Epithelial cell of prostate (primary cell): ENCODE data around the gene SULT2B1.

Experiments used
- DNase-seq: peaks from one replicate; pipeline ENCODE4 v3.0.0-alpha.2; 2011; ENCODE audit warnings: low read depth, low spot score
- H3K27ac ChIP-seq: fragments of 450-650 bp; 2 replicates; pipeline ENCODE4 v1.5.1; 2017; ENCODE audit warnings: mild to moderate bottlenecking

SULT2B1 gene

GRCh38 chr19:48616491-48617056, 64.6 kb downstream of the SULT2B1 start:
- peak overlapping the region; percentile 85 for H3K27ac ChIP-seq
- no peak for DNase-seq

DNA sequence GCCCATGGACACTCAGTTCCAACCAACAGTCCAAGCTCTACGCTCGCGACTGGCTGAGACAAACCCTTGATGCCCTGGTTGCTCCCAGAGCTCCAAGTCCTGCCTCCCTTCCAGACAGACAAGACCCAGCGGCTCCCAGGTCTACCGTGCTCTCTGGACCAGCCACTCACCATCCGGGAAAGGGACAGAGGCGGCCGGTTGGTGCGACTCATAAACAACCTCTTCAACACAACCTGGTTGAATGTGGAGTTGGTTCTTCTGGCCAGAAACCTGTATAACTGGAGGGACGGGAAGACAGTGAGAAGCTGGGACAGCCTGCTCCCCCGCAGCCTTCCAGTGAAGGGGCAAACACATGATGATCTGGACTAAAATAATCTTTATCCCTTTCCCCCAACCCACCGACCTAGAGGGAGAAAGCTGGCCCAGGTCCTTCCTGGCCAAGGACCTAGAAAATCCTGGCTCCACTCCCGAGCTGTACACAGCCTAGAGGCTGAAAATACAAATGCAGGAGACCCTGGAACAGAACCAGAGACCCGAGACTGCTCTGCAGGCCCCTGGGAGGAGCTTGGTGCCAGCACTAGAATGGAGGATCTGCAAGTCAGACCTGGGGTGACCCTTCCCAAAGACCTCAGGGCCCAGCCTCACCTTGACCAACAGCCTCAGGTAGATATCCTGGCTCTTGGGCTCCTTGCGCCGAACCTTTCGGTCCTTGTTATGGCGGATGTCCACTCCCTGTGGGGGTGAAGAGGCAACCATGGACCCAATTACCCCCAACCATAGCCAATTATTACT, 65.4 kb downstream of the SULT2B1 start:
- DNase-seq, result no peak
- H3K27ac ChIP-seq, result peak overlapping the region; percentile 85

DNA sequence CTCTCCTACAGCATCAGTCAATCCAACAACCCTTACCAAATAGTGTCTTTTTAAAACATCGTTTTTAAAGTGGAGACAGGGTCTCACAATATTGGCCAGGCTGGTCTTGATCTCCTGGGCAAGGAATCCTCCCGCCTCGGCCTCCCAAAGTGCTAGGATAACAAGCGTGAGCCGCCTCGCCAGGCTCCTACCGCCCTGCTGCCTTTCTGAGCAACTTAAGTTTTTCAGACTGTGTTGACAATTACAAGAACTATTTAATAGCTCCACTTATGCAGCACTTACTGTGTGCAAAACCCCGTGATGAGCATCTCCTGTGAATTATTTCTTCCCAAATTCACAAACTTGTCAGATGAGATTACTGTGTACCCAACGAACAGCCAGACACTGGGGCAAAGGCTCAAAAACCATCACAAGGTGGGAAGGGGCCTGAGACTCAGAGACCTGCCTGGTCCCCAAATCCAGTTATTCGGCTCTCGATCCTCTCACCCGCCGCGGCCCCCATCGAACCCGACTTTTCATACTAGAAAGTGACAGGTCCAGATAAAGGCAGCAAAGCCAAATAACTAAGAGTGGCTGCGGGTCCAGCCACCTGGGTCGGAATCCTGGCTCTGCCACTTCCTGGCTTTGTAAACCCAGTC, 66.4 kb downstream of the SULT2B1 start:
- peak overlapping the region; percentile 85 for H3K27ac ChIP-seq
- DNase-seq, result no peak

GRCh38 chr19:48618916-48619691, 67.1 kb downstream of the SULT2B1 start, which contains the start of the genes RPL18 and SPHK2:
TSS of gene RPL18 (minus strand) at chr19:48619178. CDS start at chr19:48619143, 35 bp downstream.
TSS of gene SPHK2 (plus strand) at chr19:48619506. CDS start at chr19:48620515, 1,009 bp downstream.
- H3K27ac ChIP-seq, result peak within 1 kb of the TSS; percentile 85
- DNase-seq, result peak; percentile 97

DNA sequence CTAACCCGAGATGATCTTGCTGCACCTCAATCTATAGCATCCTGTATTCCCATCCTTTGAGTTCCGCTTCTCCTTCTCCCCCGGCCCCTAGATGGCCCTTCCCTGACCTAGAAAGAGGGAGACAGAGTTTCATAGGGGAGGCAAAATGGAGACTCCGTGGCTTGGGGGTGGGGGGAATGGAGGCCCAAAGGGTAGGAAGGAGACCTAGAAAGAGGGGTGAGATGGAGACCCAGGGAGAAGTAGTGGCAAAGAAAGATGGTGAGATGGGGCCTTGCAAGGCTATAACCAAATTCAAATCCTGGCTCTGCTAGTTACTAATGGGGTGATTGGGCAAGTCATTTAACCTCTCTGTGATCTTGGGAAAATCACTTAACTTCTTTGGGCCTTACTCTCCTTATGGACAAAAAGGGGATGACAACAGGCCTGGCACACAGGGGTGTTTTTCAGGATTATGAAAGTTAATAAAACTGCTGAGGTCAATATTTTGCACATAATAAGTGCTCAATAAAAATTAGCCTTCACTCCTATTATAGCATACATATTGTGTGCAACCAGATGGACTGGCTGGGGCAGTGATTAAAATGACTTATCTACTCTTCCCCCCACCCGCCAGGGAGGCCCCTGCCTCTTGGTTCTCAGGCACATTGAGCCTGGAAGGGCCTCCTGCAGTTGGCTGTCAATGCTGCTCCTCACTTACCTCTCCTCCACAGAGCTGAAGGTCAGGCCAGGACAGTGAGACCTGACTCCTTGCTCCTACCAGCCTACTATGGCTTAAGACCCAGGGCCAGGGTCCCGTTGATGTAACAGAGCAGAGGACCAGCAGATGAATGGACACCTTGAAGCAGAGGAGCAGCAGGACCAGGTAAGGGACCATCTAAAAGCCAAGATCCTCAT, 68.0 kb downstream of the SULT2B1 start:
- H3K27ac ChIP-seq, result peak overlapping the region; percentile 85
- DNase-seq, result no peak

- peak overlapping the region; percentile 41 for H3K27ac ChIP-seq
- no peak for DNase-seq
Observed at GRCh38 chr19:48623556-48624066, 71.6 kb downstream of the SULT2B1 start.

DNA sequence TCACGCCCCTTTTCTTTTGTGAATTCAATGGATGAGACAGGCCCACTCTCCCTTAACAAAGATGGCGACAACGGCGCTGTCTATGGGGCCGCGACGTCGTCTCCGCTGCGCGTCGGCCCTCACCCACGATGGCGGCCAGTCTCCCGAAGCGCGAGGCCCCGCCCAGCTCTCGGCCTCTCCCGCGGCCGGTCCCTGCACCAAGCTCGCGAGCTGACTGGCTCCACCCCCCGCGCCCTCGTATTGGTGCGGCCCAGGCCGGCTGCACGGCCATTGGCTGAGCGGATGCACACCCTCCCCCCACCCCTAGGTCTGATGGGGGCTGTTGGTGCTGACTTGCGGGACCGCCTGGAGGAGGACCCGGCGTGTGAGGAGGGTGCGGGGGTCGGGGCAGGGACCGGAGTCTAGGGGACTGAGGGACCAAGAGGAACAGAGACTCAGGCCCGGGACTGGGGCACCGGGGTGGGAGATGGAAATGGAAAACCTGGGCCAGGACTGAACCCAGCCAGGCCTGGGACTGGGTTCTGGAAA, 72.2 kb downstream of the SULT2B1 start:
- H3K27ac ChIP-seq, result peak overlapping the region; percentile 41

DNA sequence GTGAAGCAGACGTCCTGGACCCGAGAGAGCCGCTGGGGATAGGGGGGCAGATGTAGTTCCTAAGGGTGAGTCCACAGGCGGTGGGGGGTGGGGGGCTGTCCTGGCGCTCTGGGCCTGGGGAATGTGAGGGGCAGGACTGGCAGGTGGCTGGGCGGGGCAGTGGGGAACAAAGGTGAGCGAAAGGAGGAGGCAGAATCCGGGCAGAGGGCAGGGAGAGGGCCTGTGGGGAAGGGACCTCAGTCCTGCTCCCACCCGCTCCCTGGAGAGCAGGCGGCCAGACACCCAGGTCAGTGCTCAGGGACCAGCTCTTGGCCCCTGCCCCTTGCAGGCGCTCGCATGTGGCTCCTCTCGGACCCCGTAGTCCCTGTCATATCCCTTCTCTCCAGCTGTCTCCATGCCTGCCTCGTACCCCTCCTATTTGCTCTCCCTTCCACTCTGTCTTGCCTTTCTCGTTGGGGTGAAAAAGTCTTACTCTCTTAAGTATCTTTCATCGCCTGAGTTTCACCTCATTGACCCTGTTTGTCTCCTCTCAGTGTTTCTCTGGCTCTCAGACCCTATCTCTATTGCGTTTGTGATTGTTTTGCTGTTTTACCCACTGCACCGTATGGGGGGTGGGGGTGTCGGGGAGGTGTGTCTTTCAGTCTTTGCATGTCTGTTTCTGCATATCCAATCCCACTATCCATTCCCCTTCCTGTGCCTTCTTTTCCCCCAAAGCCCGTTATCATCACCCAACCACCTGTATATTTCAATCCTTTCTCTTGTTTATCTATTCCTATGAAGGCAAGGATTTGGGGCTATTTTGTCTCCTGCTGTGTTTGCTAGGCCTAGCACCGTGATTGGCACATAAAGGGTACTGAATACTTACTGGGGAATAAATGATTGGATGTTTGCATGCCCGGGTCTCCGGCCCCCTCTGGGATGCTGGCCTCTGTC, 73.1 kb downstream of the SULT2B1 start:
- DNase-seq, result no peak
- H3K27ac ChIP-seq, result no peak overlapping the region

More for the DNA sequence above, 72.2 kb downstream of the SULT2B1 start:
- peak; percentile 59 for DNase-seq

DNA sequence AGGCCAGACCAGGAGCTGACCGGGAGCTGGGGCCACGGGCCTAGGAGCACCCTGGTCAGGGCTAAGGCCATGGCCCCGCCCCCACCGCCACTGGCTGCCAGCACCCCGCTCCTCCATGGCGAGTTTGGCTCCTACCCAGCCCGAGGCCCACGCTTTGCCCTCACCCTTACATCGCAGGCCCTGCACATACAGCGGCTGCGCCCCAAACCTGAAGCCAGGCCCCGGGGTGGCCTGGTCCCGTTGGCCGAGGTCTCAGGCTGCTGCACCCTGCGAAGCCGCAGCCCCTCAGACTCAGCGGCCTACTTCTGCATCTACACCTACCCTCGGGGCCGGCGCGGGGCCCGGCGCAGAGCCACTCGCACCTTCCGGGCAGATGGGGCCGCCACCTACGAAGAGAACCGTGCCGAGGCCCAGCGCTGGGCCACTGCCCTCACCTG, 73.9 kb downstream of the SULT2B1 start:
- DNase-seq, result no peak
- H3K27ac ChIP-seq, result no peak overlapping the region

- H3K27ac ChIP-seq, result no peak overlapping the region
- DNase-seq, result no peak
Observed at GRCh38 chr19:48627201-48627864, 75.4 kb downstream of the SULT2B1 start.

DNA sequence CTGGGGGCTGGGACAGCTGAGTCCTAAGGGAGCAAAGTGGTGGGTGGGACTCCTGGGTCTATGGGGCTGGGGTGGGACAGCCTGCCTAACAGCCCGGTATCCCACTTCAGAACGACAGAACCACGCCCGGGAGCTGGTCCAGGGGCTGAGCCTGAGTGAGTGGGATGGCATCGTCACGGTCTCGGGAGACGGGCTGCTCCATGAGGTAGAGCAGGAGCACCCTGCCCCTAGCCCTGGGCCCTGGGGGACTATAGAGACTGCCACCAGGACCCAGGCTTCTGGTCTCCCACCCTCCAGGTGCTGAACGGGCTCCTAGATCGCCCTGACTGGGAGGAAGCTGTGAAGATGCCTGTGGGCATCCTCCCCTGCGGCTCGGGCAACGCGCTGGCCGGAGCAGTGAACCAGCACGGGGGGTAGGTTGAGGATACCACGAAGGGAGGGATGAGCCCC, 75.9 kb downstream of the SULT2B1 start:
- DNase-seq, result no peak
- no peak overlapping the region for H3K27ac ChIP-seq

- H3K27ac ChIP-seq, result no peak overlapping the region
- DNase-seq, result no peak
Observed at GRCh38 chr19:48628486-48629296, 76.7 kb downstream of the SULT2B1 start.

- H3K27ac ChIP-seq, result no peak overlapping the region
- no peak for DNase-seq
Observed at GRCh38 chr19:48629297-48629598, 77.3 kb downstream of the SULT2B1 start.

DNA sequence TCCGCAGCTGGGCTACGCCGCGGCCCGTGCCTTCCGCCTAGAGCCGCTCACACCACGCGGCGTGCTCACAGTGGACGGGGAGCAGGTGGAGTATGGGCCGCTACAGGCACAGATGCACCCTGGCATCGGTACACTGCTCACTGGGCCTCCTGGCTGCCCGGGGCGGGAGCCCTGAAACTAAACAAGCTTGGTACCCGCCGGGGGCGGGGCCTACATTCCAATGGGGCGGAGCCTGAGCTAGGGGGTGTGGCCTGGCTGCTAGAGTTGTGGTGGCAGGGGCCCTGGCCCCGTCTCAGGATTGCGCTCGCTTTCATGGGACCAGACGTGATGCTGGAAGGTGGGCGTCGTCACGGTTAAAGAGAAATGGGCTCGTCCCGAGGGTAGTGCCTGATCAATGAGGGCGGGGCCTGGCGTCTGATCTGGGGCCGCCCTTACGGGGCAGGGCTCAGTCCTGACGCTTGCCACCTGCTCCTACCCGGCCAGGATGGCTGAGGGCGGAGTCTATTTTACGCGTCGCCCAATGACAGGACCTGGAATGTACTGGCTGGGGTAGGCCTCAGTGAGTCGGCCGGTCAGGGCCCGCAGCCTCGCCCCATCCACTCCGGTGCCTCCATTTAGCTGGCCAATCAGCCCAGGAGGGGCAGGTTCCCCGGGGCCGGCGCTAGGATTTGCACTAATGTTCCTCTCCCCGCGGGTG, 77.8 kb downstream of the SULT2B1 start:
- no peak overlapping the region for H3K27ac ChIP-seq
- no peak for DNase-seq

- no peak overlapping the region for H3K27ac ChIP-seq
- no peak for DNase-seq
Observed at GRCh38 chr19:48630296-48631063, 78.5 kb downstream of the SULT2B1 start.
